HG02588 (cell line): ENCODE data around the gene CASK.

ENCODE experiments used
- ATAC-seq: cut with Tn5 transposase; IDR thresholded peaks from one replicate; pipeline ENCODE4 v1.9.1; 2021; ENCODE audit warnings: mild to moderate bottlenecking, moderate library complexity; ENCODE audit not compliant: unreplicated experiment

CASK gene

DNA sequence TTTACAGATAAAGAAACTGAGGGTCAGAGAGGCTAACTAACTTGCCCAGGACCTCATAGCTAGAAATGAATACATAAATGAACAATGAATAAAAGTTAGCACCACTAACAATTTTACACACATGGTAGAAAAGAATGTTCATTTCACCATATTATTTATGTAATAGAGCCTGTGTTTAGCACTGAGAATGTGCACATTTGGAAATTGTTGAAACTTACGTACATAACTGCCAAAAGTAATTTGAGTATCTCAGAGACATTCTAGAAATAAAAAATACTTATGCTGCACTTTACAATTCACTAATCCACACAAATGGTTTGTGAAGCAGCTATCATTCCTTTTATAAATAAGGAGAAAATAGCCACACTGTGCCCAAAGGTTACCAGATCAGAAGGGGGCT lies 9.9 kb downstream of the CASK start:
- no peak for ATAC-seq

DNA sequence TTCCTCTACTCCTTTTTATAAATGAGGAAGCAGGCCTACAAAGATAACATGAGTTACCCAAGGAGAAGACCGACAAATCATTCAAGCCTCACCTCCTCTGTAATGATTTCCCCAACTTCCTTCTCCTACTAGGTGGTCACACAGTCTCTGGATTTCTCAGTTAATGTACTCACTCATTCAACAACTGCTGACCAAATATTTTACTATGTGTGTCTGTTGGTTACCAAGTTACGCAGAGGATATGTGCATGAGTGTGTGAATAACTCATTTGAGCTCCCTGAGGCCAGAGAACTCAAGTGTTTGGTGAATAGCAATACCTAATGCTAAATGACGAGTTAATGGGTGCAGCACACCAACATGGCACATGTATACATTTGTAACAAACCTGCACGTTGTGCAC lies 10.4 kb downstream of the CASK start:
- ATAC-seq: no peak

DNA sequence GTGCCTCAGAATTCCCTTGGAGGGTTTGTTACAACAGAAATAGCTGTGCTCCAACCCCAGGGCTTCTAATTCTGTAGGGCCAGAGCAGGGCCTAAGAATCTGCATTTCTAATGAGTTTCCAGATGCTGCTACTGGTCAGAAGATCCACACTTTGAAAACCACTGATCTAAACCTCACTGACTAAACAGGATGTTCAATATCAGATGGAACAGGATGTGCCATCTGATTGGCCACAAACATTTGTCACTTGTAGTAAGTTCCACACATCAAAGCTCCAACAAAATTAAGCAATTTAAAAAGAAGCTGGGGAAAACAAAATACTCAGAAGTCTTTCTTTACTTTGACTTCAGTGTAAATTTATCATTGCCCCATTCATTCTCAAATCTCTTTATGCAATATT lies 14.3 kb downstream of the CASK start:
- no peak for ATAC-seq

DNA sequence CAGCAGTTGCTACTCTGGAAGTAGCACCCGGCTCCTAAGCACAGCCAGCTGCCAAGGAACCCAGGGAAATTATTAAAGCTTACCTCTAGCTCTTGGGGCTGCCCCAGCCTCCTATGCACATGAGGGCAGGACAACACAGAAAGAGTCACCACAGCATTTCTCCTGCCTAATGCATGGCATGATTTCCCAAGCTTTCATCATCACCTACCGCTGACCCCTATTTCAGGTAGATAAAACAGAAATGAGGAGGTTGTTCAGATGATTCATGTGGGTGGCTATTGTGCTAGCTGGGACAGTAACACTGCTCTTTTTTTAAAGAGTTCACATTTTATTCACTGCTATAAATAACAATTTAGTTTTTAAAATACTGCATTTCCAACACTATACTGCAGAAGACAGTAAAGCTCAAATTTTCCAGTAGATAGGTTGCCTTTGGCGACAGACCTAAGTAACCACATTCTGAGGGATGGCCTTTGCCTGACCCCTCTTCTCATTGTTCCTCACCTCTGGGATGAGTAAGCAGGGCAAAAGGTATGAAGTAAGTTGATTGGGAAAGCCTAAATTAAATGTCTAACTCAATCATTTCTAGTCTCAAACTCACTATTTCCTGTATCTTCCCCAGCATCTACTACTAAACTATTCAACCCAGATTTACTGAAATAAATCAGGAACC lies 16.7 kb downstream of the CASK start:
- no peak for ATAC-seq

- ATAC-seq: no peak
Measured at GRCh38 chrX:41903544-41903943, 19.8 kb downstream of the CASK start.

DNA sequence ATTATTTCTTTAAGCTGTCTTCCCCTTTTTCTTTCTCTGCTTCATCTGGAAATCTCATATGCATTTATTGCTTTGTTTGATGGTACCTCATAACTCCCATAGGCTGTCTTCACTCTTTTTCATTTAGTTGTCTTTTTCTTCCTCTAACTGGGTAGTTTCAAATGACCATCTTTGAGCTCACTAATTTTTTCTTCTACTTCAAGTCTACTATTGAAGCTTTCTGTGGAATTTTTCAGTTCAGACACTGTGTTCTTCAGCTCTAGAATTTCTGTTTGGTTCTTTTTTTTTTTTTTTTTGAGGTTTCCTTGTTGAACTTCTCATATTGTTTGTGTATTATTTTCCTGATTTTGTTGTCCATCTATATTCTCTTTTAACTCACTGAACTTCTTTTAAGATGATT lies 23.0 kb downstream of the CASK start:
- no peak for ATAC-seq

GRCh38 chrX:41895826-41896225 lies 27.5 kb downstream of the CASK start:
- no peak for ATAC-seq

DNA sequence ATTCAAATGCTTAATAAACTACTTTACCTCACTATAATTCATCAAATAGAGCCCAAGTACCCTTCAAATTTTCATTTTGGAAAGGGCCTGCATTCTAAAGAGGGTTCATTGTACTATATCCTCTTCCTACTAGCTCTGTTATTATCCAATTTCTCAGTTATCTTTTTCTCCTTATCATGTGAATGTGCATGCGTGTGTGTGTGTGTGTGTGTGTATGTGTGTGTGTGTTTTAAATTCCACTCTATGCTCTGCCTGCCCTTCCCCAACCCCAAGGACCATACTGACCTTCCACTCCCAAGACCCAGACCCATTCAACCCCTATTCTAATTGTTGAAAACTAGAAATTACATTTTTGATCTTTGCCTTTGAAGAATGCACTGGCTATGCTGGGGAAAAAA lies 33.3 kb downstream of the CASK start:
- no peak for ATAC-seq

DNA sequence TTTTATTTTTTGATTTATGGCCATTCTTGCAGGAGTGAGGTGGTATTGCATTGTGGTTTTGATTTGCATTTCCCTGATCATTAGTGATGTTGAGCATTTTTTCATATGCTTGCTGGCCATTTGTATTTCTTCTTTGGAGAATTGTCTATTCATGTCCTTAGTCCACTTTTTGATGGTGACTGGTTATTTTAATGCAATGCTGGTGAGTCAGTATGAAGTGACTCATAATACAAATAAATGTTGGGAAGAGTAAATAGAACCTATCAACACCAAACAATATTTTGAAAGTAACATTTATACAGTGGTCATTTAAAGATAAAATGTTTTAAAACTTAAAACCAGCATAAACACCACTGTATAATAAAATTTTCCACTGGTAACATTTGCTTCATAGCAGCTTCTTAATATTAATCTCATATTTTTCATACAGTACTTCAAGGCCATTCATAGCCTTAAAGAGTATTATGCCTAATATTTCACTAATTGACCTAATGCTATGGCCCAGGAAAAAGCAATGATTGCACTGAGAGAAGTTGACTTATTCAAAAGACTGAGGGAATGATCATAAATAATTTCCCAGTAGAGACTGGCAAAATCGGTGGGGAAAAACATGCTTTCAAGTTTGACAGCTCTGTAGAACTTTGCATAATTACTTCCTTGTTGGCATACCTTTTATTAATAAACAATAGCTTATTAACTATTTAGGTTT lies 33.9 kb downstream of the CASK start:
- no peak for ATAC-seq

DNA sequence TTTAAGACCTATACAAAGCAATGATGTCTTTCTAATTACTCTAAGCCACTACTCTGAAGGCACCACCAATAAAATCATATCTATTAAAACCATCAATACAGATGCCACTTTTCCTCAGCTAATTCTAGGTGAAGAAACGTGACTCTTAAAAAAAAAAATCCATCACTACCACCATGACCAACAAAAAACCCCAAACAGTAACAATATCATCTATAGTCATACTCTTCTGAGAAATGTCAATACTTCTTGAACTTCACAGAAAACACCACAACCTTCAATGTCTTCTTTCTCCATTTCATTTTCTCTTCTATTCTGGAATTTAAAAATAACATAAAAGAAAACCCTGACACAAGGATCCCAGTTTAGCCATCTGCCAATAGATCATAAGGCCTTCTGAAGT lies 35.7 kb downstream of the CASK start:
- no peak for ATAC-seq

DNA sequence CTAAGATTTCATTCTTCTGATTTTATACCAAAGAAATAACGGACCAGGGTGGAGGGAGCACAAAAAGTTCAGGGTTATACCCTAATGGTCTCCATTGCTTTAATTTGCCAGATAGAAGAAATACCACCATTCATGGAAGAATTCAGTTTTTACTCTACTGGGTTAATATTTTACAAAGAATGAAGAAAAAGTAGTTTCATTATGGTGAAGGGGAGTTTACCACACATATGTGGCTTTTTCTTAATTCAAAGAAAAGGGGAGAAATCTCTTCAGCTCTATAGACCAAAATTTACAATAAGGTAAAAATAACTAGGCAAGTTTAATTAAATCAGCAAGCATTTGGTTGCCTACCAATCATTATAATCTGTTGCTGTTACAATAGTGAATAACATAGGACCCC lies 37.6 kb downstream of the CASK start:
- no peak for ATAC-seq

DNA sequence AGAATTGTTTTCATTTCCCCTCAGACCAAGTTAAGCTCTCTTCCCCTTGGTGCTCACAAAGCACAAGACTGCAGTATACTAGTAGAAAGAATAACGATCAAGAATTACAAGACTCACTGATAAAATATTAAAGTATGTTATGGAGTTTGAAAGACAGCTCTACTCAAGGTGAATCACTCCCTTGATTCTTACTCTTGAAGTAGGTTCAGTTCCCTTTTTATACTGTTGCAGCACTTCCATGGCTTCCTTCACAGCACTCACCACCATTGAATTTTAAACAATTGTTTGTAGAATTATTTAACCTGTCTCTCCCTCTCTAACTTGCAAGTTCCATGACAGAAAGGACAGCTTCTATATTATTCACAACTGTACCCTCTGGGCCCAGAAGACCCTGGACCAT lies 42.2 kb downstream of the CASK start:
- no peak for ATAC-seq

- no peak for ATAC-seq
Measured at GRCh38 chrX:41877167-41877566, 46.2 kb downstream of the CASK start.

GRCh38 chrX:41875142-41875541 lies 48.2 kb downstream of the CASK start:
- ATAC-seq: no peak

GRCh38 chrX:41870719-41871151 lies 52.6 kb downstream of the CASK start:
- no peak for ATAC-seq

- ATAC-seq: no peak
Measured at GRCh38 chrX:41868392-41868977, 54.9 kb downstream of the CASK start.

DNA sequence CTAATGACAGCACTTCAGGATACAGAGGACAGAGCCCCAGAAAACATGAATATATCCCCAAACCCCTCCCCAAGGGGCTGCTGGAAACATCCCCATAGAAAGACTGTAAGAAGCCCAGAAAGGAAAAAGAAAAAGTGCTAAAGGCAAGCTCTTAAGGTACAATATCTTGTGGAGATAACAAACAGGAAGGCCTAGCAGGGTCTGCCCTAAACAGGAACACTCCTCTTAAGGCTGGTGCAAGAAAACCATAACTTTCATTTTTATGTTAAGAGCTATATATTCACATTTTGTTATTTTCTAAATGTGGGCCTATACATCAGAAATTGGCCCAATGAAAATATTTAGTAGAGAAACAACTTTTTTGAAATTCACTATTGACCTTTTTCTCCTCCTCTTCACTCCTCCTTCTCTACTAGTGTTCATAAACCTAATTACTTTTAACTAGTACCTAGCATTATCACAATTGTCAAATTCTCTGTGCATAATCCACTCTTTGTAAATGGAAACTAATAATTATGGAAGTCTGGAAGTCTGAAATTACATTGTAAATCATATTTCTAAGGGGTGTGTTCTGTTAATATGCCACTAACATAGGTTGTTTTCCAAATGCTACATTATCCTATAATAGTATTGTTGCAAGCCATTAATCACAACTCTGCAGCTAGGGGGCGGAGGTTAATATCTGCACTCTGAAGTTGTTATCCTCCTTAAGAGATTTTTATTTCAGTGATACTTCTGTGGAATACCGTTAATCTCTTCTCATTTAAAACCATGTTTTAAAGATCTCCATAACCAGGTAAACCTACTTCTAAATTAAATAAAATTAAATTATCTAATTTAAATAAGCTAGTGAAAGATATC lies 59.8 kb downstream of the CASK start:
- no peak for ATAC-seq

DNA sequence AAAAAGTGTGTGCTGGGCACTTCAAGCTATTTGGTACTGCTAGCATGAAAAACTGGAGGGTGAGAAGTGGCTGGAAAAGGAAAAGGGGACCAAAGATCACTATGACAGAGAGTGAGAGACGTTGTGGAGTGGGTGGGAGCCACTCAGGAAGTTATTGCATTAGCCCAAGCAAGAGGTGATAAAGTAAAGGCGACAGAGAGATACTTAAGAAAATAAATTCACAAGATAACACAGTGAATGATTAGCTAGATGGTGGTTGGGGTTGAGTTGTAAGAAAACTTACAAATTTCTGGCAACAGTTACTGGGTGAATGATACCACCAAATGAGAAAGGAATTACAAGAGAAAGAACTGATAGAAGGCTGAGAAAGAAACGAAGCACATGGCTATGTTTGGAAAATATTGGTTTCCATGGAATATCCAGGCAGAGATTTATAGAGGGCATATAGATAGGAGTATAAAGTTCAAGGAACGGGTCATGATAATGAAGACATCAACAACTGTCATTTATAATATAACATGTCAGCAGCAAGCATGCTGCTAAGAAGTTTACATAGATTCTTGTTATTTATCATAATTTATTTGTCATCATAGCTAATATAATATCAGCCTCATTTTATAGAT lies 60.7 kb downstream of the CASK start:
- no peak for ATAC-seq

GRCh38 chrX:41858161-41858775 lies 65.1 kb downstream of the CASK start:
- no peak for ATAC-seq

GRCh38 chrX:41857670-41858069 lies 65.7 kb downstream of the CASK start:
- ATAC-seq: no peak

- no peak for ATAC-seq
Measured at GRCh38 chrX:41846714-41847113, 76.6 kb downstream of the CASK start.
